ENCODE measurements around the gene KIF26A.

The KIF26A gene

DNA sequence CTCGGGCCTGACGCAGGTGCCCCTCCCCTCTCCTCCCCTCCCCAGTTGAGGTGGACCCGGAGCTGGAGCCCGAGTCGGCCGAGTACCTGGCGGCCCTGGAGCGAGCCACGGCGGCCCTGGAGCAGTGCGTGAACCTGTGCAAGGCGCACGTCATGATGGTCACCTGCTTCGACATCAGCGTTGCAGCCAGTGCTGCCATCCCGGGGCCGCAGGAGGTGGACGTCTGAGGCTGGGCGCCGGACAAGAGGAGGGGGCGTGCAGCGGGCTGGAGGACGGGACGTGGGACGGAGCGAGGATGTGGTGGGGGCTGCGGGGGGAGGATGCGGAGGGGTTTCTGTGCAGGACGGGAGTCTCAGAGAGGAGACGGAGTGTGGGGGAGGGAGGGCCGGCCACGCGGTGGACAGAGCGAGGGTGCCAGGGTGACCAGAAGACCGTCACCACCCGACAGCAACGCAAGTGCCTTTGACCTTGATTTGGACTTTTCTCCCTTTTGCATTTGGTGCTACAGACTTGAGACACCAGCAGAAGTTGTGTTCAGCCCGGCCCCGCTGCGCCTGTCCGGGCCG, 41.3 kb downstream of the KIF26A start:
- no peak for DNase-seq

DNA sequence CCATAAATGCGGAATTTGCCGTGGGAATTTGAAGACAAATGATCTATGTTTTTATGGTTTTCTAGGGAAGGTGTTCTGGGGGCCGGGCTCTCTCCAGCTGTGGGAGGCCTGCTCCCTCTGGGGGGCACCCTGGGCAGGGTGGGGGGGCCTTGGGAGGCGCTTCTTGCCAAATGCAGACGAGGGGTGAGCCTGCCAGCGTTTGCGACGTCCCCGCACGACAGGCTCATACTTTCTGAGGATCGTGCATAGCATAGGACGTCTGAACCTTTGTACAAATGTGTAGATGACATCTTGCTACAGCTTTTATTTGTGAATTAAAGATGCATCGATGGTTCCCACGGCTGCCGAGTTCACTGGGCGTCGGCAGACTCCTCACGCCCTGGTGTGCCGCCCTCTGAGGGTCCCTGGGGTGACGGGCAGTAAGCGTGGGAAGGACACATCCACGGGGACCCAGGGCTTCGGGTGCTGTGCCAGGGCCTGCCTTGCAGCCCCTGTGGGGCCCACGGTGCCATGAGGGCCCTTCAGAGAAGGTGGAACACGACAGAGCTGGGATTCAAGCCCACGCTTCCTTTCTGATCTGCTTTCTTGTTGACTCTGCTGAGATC, 42.3 kb downstream of the KIF26A start:
- DNase-seq, result no peak

DNA sequence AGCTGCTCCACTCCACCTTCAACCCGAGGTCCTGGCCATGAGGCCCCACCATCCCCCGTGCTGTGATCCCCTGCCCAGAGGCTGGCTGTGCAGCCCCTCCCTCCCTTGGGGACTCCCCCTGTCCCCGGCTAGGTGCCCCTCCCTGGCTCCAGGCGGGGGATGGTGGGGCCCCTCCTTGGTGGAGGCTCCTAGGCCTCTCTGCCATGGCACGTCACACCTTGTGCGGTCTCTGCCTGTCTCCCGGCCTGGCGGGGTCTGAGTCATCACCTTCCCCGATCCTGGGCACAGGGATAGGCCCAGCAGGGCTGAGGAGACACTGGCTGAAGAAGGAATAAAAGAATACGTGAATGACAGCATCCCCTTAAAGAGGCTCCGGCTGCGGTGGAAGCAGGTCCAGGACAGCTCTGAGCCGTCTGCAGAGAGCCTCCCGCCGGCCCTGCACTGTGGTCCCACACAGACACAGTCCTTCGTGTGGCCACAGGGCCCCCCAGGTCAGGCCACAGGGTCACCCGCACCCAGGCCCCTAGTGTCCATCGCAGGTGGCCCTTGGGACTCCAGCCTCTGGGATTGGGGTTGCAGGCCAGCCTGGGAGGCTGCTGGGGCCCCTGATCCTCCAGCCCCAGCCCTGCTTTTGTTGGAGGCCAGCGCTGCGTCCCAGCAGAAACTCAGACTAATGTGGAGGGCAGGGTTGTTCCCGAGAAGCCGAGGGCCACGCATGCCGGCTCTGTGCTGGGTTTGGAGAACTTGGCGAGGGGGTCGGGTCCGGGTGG, 43.6 kb downstream of the KIF26A start:
- DNase-seq, result no peak

DNA sequence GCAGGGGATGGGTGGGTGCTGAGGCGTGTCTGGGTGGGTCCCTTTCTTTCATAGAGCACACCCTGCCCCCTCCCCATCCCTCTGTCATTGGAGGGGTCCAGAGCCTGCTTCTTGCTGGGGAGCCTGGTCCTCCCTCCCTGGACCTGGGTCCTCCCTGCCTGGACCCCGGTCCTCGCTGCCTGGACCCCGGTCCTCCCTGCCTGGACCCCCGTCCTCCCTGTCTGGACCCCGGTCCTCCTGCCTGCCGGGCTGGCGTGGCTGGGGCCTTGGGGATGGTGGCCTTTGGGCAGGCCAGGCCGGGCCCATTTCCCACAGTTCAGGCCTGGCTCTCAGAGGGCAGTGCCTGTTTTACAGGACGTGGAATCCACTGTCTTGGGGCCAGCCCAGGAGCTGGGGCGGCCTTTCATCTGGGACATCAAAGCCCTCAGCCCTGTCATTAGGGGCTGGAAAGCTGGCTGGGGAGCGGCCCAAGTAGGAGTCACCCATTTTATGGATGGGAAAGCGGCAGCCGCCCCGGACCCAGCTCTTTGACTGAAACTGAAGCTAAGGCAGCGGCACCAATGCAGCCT, 44.6 kb downstream of the KIF26A start:
- DNase-seq, result no peak

DNA sequence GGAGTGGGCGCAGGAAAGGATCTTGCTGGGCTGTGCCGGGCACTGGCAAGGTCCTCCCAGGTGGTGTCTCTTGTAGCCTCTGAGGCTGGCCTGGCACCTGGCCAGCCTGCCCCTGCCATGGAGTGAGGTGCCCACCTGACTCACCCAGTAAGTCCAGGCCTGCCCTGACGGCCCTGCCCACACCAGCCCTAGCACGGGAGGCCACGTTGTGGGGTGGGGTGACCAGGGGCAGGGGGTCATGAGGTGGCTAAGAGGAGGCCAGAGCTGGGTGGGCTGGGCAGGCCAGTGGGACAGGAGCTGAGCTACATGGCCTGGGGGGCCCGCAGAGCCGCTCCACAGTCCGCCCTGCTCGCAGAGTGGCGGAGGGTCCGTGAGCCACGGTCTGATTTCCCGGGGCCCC, 45.4 kb downstream of the KIF26A start:
- DNase-seq, result no peak

DNA sequence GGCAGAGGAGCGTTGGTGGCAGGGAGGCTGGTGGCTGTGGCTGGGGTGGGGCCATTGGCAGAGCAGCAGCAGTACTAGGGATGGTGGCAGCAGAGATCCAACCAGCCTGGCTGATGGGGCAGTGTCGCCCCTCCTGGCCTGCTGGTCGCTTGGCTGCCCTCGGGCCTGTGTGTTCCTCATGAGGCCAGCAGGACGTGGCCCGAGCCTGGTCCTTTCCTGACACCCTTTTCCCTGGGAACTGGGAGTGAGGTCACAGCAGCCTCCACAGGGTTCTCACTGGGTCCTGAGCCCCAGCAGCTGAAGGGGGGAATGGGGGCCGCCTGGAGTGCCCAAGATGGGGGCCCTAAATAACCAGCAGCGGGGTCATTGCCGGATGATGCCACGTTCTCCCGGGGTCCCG, 46.1 kb downstream of the KIF26A start:
- DNase-seq, result no peak

DNA sequence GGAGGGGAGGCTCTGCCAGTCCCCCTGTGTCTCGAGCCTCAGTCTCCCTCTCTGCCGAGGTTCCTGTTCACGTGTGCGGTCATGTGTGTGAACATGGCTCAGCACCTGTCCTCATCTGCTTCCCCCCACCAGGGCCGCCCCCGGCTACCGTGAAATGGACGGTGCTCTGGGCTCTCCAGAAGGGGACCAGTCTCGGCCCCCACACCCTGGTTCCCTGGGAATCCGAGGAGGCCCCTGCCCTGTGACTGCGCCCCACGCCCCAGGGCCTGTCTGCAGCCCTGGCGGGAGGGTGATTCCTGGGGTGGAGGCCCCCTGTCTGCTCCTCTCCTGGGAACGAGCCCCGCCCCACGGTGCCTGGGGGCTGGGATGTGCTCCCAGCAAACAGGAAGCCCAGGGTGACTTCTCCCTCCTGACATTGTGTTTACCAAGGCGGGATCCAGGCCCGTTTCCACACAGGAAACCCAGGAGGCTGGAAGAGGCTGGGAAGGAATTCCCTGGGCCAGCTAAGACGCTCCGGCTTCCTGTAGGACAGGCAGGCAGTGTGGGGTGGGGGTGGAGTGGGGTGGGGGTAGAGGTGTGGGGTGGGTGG, 46.6 kb downstream of the KIF26A start:
- no peak for DNase-seq

DNA sequence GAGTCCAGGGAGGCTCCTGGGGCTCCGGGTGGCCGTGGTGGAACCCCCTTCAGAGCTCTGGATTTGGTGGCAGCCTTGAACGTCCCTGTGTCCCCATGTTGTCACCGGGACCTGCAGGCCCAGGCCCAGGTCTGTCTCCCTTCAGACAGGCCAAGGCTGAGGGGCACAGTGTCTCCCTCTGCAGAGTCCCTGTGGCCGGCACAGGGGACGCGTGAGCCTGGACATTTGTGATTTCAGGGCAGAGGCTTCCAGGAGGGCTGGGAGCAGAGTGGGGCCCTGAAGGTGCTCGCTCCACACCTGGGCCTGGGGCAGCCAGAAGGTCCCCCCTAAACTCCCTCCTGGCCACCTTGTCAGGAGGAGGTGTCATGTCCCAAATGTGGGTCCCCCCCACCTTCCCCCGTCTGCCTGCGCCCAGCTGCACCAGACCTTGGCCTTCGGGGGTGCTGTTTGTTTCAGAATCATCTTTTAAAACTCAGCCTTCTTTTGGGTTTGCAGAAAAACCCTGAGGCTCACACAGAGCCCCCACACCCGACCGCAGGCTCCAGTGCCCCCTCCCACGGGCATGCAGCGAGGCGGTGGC, 47.6 kb downstream of the KIF26A start:
- DNase-seq, result no peak

DNA sequence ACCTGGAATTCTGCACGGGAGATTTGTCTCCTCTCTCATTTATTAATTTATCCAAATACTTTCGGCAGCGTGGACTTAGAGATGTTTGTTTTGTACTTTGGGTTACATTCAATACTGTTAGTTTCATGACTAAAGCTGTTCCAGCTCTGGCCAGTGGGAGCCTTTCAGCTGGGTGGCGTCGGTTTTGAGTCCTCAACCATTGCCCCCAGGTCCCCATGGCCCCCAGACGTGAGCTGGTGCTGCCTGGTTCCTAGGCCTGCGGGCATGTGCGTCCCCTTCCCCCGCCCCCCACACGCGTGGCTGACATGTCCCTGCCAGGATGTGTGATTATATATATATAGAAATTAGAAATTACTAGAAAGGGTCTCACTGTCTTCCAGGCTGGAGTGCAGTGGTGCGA, 48.2 kb downstream of the KIF26A start:
- no peak for DNase-seq

DNA sequence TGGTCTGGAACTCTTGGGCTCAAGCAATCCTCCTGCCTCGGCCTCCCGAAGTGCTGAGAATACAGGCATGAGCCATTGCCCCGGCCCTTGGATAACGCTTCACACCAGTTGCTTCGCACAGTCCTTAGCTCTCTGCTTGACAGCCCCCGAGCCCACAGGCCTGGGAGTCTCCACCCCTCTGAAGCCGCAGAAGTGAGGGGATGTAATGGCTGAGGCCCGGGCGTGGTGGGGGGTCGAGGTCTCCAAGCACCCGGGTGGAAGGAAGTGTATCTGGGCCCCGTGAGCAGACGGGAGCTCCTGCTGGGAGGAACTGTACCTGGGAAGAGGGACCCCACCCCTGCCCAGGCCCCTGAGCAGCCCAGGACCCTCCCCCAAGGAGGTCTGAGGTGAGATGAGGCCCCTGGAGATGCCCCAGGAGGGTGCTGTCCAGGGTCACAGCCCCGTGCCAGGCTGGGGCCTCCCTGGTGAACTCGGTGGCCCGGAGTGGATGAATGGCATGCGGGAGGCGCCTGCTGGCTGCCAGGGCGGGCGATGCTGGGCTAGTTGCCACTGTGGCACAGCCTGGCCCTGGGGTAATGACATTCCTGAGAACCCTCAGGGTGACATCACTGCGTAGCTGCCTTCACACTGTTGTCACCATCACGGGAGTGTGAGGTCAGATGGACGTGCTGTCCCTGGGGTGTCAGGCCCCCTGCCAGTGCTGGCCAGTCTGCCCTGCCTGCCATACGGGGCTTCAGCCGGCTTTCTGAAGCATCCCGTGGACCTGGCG, 48.9 kb downstream of the KIF26A start:
- DNase-seq, result no peak

DNA sequence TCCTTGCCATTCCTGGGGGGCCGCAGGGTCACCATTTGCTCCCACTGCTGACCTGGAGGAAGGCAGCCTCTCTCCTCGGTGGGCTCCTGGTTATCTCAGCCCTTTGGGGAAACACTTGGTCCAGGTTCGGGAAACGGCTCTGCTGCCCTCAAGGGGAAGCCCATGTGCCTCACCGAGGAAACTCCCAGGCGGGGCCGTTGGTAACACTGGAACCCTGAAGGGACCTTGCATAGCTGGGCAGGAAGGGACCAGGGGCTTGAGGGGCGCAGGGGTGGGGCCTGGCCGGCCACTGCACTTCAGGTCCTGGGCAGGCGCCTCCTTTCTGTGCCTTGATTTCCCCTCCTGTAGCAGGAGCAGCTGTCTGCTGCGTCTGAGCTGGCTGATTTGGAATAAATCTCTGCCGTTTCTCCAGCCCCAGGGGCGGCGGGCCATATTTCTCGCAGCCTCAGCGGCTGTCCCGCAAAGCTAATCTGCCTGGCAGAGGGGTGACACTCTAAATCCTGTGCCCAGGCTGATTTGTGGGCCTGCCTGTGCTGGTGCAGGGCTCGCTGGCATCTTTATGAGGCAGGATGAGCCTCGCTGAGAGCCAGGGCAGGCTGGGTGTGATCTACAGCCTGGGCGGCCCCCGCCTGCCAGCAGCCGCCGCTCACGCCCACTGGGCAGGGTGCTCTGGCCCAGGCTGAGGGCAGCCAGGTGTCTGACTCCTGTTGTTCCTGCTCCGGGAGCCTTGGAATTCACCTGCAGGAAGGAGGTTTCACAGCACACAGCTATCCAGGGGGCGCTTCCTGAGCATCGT, 49.7 kb downstream of the KIF26A start:
- no peak for DNase-seq

DNA sequence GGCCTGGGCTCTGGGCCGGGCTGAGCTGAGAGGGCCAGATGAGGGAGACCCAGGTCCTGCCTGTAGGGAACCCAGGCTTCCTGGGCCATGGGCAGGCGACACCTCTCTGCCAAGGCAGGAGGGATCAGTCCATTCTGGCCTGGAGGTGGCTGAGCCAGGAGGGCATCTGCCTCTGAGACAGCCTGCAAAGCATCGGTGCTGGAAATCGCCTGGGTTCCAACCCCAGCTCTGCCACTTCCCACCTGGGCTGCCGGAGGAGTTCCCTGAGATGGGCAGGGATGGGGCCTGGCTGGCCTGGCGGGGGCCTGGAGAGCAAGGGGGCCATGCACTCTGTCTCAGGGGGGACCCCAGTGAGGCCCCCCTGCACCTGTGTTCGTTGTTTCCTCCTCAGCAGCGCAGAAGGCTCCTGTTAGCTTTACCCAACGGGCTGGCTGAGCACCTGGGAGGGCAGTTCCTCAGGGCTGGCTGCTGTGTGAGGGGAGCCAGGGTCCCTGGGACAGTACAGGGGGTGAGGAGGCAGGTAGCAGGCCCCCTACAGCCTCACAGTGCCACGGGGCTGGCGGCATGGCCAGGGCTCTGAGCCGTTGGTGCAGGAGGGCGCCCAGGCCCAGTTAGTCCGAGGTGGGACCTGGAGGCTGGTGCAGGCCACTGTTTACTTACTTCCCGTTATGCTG, 50.5 kb downstream of the KIF26A start:
- DNase-seq, result no peak

DNA sequence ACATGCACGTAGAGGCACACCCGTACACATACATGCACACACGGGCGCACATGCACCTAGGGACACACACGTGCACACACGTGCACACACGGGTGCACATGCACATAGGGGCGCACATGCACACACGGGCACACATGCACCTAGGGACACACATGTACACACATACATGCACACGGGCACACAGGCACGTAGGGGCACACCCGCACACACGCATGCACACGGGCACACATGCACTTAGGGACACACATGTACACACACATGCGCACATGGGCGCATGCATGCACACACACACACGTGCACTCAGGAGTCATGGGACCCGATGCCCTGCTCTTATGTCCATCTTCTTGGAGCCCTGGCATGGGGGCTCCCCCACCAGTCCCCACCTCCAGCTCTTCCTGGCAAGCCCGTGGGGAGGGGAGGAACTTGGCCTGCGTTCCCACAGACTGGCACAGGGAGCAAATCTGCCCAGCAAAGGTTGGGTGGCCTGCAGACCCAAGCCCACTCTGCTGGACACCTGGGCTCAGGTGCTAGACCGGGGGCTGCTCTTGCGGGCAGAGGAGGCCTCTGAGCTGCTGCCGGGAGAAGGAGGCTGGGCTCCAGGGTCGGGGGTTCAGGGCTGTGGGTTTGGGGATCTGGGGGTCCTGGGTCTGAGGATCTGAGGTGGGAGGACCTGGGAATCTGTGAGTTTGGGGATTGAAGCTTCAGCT, 51.4 kb downstream of the KIF26A start:
- DNase-seq, result no peak

DNA sequence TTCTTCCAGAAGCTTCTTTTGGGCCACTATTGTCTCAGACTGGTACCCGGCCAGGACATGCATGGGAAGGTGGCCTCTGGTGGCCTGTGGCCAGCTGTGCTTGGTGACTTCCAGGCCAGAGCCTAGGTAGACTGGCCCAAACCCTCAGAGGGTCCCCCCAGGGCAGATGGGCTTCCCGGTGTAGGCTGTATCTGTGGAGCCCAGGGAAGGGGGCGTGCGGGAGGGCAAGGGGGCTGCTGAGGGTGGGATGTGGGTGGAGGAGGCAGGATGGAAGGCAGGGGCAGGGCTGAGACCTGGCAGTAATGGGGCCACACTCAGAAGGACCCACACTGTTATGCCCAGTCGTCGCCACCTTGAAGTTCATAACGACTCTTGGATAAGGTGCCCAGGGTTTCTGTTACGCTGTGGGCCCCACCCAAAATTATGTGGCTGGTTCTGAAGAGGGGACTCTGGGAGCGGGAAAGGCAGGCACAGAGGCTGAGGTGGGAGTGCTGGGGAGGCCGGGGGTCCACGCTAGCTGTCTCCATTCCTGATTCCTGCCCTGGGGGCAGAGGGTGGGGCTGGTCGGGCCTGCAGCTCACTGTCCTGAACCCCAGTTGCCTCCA, 52.1 kb downstream of the KIF26A start:
- no peak for DNase-seq

DNA sequence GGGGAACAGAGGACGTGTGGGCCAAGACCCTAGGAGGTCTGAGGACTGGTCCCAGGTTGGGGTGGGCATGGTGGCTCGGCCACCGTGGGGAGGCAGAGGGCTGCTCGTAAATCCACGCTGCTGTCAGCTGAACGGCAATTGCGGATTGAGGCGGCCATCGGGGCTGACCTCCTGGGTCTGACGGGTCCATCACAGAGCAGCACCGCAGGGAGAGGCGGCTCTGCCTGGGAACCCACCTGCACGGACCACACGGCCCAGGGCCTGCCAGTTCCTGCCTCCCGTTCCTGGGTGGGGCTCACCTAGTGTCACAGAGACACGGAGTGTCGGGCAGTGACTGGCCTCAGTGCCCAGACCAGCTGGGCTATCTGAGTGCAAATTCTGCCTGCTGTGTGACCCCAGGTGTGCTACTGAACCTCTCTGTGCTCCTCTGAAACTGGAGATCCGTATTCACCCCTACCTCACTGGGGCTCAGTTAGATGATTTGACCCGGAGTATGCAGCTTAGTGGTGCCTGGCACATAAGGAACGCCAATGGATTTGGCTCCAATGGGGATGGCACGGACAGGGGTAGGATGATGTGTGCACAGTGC, 53.1 kb downstream of the KIF26A start:
- no peak for DNase-seq

DNA sequence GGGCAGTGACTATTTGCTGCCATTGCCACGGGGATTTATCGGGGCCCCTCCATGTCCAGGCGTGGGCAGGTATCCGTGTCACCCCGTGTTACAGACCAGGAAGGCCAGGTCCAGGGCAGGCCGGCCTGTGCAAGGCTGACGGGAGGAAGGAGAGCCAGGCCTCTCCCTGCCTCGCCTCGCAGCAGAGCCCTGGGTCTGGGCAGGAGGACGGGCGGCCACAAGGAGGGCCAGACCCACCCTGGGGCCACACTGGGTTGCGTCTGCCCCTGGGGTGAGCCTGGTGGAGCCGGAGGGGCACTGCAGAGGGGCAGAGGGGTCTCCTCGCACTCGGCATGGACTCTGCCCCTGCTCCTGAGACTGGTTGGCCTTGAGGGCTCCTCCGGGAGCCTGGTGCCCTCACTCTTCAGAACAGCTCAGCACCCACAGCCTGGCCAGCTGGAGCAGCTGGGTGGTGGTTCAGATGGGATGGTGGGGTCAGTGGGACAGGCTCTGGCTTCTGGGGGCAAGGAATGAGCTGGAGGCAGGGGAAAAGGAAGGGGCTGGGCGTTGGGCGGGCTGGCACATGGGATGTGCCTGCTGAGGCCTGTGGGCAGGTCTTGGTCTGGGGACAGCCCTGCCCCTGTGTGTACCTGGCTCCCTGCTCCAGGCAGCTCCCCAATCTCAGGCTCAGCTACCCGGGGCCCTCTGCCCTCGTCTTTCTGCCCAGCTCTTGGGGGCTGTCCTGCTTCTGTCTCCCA, 53.9 kb downstream of the KIF26A start:
- no peak for DNase-seq

DNA sequence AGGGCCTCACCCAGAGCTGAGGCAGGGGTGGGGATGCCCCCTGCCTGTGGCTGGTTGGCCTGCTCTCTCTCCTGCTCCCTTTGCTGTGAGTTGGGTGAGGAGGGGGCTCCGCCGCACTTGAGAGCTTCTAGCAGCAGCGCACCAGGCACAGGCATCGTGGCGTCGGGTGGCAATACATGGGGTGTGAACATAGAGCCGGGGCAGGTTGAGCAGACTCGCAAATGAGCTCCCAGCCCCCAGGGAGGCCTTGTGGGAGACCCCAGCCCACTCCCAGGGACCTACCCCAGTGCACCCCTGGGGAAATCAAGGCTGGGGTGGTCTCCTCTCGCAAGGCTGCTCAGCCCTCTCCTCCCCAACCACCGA, 54.5 kb downstream of the KIF26A start:
- no peak for DNase-seq

DNA sequence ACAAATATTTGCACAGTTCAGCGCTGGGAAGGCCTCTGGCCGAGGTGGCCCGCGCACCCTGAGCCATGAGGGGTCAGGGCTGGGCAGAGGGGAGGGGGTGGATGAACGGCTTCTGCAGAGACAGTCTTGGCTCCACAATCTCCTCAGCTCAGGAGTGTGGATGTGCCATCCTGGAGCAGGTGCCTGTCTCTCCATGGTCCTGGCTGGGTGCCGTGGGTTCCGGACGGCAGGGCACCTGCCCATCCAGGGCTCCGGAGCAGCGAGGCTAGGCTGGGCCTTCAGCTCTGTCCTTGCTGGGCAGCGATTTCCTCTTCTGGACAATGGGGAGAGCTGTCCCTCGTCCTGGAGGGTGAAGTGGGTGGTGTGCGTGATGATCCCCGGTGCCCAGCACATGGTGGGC, 55.6 kb downstream of the KIF26A start:
- no peak for DNase-seq

DNA sequence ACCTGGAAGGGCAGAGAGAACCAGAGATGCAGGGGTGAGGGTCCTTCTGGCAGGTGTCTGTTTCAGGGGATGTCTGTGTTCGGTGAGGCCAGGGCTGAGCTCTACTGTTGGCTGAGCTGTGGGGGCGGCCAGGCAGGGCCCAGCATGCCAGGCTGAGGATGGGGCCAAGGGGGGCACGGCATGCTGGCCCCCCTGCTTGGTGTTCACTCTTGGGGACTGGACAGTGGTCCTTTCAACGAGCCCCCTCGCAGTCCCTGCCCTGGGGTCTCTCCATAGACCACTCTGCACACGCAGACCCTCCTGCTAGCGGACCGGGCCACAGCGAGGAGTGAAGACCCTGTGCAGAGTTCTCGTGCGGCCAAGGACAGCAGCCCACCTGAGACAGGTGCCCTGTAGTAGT, 56.3 kb downstream of the KIF26A start:
- DNase-seq, result no peak
